ENCODE results near the gene ALOX15B.

ALOX15B gene

DNA sequence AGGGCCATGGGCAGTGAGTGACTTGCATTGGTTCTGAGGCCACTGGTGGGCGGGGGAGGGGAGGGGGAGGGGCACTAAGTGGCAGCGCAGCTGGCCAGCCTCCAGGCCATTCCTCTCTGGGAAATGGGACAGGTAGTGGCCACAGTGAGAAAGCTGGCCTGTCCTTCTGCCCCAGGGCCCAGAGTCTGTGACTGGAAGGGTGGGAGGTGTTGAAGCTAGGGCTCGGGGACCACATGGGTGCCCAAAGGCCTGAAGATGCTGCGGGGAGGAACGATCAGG lies 49.0 kb downstream of the ALOX15B start:
- Histone ChIP-seq H3K4me1 (ENCODE audit: insufficient read depth, low read length, poor library complexity, severe bottlenecking) (no peaks in the 10 kb centered on the region), H2AFZ (ENCODE audit: low read length) (no peak overlapping the region), H3K9ac (ENCODE audit: low read depth, low read length, poor library complexity, severe bottlenecking) (no peak overlapping the region), H4K20me1 (ENCODE audit: insufficient read depth, low read length, poor library complexity, severe bottlenecking) (no peaks in the 10 kb centered on the region), H3F3A (ENCODE audit: low read depth) (no peaks in the 10 kb centered on the region), H3K4me2 (ENCODE audit: low read depth, low read length, poor library complexity, severe bottlenecking) (no peak overlapping the region), H3K36me3 (ENCODE audit: insufficient read depth, low read length) (no peaks in the 10 kb centered on the region), H3K79me2 (ENCODE audit: insufficient read depth, low read length) (no peaks in the 10 kb centered on the region), H3K4me3 (ENCODE audit: low read length, poor library complexity, severe bottlenecking) (no peak overlapping the region), H3K9me2 (replicated peaks; ENCODE audit: low read depth, low read length) (no peaks in the 10 kb centered on the region), H3K27me3 (ENCODE audit: insufficient read depth, low read length, poor library complexity, severe bottlenecking) (no peaks in the 10 kb centered on the region), H3K9me3 (ENCODE audit: insufficient read depth, low read depth, low read length) (no peaks in the 10 kb centered on the region)
- no peak for TF ChIP-seq EZH2phosphoT487 (IDR thresholded peaks at IDR 0.05; ENCODE audit: borderline replicate concordance)
- TF ChIP-seq, protein P1, sequence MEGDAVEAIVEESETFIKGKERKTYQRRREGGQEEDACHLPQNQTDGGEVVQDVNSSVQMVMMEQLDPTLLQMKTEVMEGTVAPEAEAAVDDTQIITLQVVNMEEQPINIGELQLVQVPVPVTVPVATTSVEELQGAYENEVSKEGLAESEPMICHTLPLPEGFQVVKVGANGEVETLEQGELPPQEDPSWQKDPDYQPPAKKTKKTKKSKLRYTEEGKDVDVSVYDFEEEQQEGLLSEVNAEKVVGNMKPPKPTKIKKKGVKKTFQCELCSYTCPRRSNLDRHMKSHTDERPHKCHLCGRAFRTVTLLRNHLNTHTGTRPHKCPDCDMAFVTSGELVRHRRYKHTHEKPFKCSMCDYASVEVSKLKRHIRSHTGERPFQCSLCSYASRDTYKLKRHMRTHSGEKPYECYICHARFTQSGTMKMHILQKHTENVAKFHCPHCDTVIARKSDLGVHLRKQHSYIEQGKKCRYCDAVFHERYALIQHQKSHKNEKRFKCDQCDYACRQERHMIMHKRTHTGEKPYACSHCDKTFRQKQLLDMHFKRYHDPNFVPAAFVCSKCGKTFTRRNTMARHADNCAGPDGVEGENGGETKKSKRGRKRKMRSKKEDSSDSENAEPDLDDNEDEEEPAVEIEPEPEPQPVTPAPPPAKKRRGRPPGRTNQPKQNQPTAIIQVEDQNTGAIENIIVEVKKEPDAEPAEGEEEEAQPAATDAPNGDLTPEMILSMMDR (conservative IDR thresholded peaks at IDR 0.05; ENCODE audit: low read length) = no peak

- H3K9ac ChIP-seq (ENCODE audit: low read depth, low read length, poor library complexity, severe bottlenecking) = no peak overlapping the region
- H3K4me3 ChIP-seq (ENCODE audit: low read length, poor library complexity, severe bottlenecking) = no peak overlapping the region
- H3K4me2 ChIP-seq (ENCODE audit: low read depth, low read length, poor library complexity, severe bottlenecking) = no peak overlapping the region
- no peaks in the 10 kb centered on the region for H4K20me1 ChIP-seq (ENCODE audit: insufficient read depth, low read length, poor library complexity, severe bottlenecking)
- no peaks in the 10 kb centered on the region for H3K27me3 ChIP-seq (ENCODE audit: insufficient read depth, low read length, poor library complexity, severe bottlenecking)
- no peaks in the 10 kb centered on the region for H3K4me1 ChIP-seq (ENCODE audit: insufficient read depth, low read length, poor library complexity, severe bottlenecking)
- H3K79me2 ChIP-seq (ENCODE audit: insufficient read depth, low read length) = no peaks in the 10 kb centered on the region
- no peaks in the 10 kb centered on the region for H3K9me3 ChIP-seq (ENCODE audit: insufficient read depth, low read depth, low read length)
- no peak for TF ChIP-seq EZH2phosphoT487 (IDR thresholded peaks at IDR 0.05; ENCODE audit: borderline replicate concordance)
- TF ChIP-seq, protein P1 (conservative IDR thresholded peaks at IDR 0.05; ENCODE audit: low read length) = no peak
- no peaks in the 10 kb centered on the region for H3F3A ChIP-seq (ENCODE audit: low read depth)
- H3K9me2 ChIP-seq (replicated peaks; ENCODE audit: low read depth, low read length) = no peaks in the 10 kb centered on the region
- H3K36me3 ChIP-seq (ENCODE audit: insufficient read depth, low read length) = no peaks in the 10 kb centered on the region
- no peak overlapping the region for H2AFZ ChIP-seq (ENCODE audit: low read length)
These were observed 50.9 kb downstream of the ALOX15B start for GRCh38 chr17:8089728-8090127.

DNA sequence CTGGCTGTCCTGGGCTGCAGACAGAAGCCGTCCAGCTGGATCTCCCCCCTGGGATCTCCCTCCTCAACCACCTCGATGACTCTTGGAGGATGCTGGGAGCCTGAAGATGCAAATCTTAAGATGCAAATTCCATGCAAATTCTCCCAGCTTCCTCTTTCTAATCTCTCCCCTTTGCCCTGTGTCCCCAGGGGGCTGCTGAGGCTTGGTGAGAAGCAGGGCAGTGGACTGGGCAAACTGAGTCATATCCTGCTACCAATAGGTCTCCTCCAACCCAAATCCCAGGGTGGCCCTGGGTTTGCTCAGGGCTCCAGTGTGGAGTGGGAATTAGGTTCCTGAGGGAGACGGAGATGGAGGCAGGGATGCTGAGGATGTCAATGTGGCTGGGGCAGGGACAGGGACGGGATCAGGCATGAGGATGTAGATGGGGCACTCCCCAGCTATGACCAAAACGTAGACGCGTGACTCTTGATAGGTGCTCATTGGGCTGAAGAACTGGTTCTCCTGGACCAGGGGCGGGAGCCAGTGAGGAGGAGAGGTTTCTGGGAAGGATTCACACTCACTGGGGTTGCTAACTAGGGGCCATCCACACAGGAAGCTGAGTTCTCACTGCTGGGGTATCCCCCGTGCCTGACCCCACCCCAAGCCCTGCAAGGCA lies 52.3 kb downstream of the ALOX15B start:
- Histone ChIP-seq H3F3A (ENCODE audit: low read depth) (no peaks in the 10 kb centered on the region), H3K4me3 (ENCODE audit: low read length, poor library complexity, severe bottlenecking) (no peak overlapping the region), H3K27me3 (ENCODE audit: insufficient read depth, low read length, poor library complexity, severe bottlenecking) (no peaks in the 10 kb centered on the region), H4K20me1 (ENCODE audit: insufficient read depth, low read length, poor library complexity, severe bottlenecking) (no peaks in the 10 kb centered on the region), H3K4me1 (ENCODE audit: insufficient read depth, low read length, poor library complexity, severe bottlenecking) (no peaks in the 10 kb centered on the region), H3K9me3 (ENCODE audit: insufficient read depth, low read depth, low read length) (no peaks in the 10 kb centered on the region), H3K4me2 (ENCODE audit: low read depth, low read length, poor library complexity, severe bottlenecking) (no peak overlapping the region), H3K9ac (ENCODE audit: low read depth, low read length, poor library complexity, severe bottlenecking) (no peak overlapping the region), H2AFZ (ENCODE audit: low read length) (no peak overlapping the region), H3K79me2 (ENCODE audit: insufficient read depth, low read length) (no peaks in the 10 kb centered on the region), H3K9me2 (replicated peaks; ENCODE audit: low read depth, low read length) (no peaks in the 10 kb centered on the region), H3K36me3 (ENCODE audit: insufficient read depth, low read length) (no peaks in the 10 kb centered on the region)
- TF ChIP-seq, protein P1 (conservative IDR thresholded peaks at IDR 0.05; ENCODE audit: low read length) = no peak
- TF ChIP-seq EZH2phosphoT487 (IDR thresholded peaks at IDR 0.05; ENCODE audit: borderline replicate concordance) = no peak

Data from Loucy (cell line).